Measurements from ENCODE around the gene NSMCE1. TPM values are rescaled to one million over a fixed set of nuclear protein-coding genes. Genes with fewer than 3 reads are reported as not detected.
"Not testable (repeated sequence)": the region's sequence is repeated elsewhere in the genome, so short reads cannot be mapped to it uniquely, and the experiment has no call there.

Gene NSMCE1
- total RNA-seq, 1 donor = 97.7 TPM

DNA sequence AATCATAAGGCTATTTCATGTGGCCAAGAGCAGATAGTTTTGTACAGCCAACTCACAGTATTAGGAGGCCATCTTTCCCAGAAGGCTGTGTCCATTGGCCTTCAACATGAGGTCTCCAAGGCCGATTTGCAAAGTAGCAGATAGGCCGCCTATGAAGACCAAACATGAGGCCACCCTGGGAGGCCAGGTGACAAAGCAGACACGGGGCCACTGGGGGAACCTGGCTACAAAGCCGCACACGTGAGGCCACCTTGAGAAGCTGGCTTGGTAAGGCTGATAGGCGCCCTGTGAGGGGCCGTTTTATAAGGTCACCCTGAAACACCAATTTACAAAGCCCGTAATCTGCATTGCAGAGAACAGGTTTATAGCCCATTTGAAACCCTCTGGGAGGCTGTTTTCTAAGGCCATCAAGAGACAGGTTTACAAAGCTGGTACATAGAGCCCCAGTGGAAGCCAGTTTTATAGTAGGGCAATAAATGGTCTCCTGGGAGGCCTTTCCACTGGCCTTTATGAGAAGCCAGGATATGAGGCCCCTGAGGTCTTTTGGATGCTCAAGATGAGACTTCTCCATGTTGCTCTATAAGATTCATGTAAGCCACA lies 60.4 kb downstream of the NSMCE1 start:
- H3K4me3 ChIP-seq (ENCODE audit: low read depth, low read length) = no peak overlapping the region
- TF ChIP-seq, protein P1, sequence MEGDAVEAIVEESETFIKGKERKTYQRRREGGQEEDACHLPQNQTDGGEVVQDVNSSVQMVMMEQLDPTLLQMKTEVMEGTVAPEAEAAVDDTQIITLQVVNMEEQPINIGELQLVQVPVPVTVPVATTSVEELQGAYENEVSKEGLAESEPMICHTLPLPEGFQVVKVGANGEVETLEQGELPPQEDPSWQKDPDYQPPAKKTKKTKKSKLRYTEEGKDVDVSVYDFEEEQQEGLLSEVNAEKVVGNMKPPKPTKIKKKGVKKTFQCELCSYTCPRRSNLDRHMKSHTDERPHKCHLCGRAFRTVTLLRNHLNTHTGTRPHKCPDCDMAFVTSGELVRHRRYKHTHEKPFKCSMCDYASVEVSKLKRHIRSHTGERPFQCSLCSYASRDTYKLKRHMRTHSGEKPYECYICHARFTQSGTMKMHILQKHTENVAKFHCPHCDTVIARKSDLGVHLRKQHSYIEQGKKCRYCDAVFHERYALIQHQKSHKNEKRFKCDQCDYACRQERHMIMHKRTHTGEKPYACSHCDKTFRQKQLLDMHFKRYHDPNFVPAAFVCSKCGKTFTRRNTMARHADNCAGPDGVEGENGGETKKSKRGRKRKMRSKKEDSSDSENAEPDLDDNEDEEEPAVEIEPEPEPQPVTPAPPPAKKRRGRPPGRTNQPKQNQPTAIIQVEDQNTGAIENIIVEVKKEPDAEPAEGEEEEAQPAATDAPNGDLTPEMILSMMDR (IDR thresholded peaks at IDR 0.05; ENCODE audit: insufficient read depth, low read length) = no peak
- DNase-seq (ENCODE audit: low read depth) = no peak

DNA sequence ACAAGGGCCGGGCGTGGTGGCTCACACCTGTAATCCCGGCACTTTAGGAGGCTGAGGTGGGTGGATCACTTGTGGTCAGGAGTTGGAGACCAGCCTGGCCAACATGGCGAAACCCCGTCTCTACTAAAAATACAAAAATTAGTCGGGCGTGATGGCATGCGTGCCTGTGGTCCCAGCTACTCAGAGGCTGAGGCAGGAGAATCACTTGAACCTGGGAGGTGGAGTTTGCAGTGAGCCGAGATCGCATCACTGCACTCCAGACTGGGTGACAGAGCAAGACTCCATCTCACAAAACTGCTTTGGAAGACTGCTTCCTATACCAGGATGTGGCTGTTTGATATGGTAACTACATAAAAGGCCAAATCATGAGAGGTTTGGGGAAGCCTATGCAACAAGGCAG lies 61.5 kb downstream of the NSMCE1 start:
- DNase-seq (ENCODE audit: low read depth); H3K4me3 ChIP-seq (ENCODE audit: low read depth, low read length): not testable (repeated sequence)

DNA sequence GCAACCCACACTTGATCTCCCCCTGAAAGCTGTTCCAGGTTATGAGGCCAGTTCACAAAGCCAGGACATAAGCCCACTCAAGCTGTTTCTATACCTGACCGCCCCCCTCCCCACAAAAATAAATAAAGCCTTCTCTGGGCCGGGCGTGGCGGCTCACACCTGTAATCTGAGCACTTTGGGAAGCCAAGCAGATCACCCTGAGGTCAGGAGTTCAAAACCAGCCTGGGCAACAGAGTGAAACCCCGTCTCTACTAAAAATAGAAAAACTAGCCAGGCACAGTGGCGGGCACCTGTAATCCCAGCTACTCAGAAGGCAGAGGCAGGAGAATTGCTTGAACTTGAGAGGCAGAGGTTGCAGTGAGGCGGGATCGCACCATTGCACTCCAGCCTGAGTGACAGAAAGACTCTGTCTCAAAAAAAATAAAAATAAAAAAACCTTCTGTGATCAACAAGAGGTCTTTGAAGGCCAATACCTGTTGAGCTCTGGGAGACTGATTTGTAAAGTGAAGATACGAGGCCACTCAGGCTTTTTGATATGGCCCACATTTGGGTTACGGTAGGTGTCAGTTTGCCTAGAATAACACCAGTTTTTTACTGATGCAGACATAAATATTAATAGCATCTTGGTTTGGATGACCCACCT lies 63.0 kb downstream of the NSMCE1 start:
- no peak for DNase-seq (ENCODE audit: low read depth)
- no peak overlapping the region for H3K4me3 ChIP-seq (ENCODE audit: low read depth, low read length)
- TF ChIP-seq, protein P1 (IDR thresholded peaks at IDR 0.05; ENCODE audit: insufficient read depth, low read length) = no peak

DNA sequence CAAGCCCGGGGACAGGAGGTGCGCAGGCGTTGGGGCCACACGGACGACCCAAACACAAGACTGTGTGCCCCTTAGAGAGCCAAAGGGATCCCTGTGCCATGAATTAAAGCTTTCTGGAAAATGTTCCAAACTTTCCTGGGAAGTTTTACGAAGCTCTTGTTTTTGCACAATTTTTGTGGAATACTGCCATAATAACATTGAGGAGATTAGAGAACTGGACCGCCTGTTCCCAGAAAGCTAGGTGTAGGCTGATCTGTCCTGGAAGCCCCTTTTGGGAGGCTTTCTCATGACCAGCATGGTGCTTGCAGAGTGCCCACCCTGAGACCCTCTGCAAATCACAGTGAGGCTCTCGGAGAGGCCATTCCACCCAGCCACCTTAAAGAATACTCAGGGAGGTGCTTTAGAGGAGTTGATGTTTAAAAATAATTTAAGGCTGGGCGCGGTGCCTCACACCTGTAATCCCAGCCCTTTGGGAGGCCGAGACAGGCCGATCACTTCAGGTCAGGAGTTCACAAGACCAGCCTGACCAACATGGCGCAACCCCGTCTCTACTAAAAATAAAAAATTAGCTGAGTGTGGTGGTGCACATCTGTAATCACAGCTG lies 64.2 kb downstream of the NSMCE1 start:
- no peak for DNase-seq (ENCODE audit: low read depth)
- H3K4me3 ChIP-seq (ENCODE audit: low read depth, low read length) = peak overlapping the region; percentile 90
- TF ChIP-seq, protein P1 (IDR thresholded peaks at IDR 0.05; ENCODE audit: insufficient read depth, low read length) = no peak

DNA sequence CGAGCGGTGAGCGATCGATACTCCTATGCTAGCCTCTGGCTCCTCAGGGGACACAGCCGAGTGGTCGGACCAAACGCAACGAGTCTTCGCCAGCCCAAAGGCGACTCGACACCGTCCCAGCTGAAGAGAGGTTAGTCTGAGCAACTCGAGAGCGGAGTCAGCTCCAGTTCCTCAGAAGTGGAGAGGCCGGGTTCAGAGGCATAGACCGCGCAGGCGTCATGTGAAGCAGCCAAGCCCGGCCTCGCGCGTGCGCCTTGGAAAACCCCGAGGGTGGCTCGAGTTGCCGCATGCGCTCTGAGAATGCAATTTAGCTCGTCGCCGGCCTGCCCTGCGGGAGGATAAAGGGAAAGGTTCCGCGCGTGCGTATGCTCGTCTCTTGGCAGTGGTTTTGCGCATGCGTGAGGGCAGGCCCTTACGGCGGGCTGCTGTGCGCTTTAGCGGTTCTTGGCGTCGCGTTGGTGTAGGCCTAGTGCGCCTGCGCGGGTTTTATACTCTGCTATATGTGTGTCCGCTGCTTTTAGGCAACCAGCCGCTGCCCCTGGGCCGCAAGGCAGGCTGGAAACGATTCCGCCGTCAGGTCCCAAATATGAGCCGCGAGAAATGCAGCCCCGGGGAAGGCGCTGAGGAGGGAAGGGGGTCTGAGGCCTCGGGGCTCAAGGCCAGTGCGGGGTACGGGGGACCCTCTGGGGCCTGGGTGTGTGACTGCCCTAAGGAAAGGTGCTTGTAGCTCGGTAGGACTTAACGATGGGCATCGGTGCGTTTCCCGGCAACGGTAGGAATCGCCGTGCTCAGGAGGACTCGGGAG lies 64.9 kb downstream of the NSMCE1 start, which contains the start of gene KDM8:
KDM8 (plus strand) TSS at position 20 of the 805 bp plus-strand sequence. CDS start 6,598 bp downstream, outside the sequence.
- peak within 1 kb of the TSS; percentile 97 for H3K4me3 ChIP-seq (ENCODE audit: low read depth, low read length)
- TF ChIP-seq, protein P1 (IDR thresholded peaks at IDR 0.05; ENCODE audit: insufficient read depth, low read length) = peak; percentile 28
- peak; percentile 100 for DNase-seq (ENCODE audit: low read depth)

DNA sequence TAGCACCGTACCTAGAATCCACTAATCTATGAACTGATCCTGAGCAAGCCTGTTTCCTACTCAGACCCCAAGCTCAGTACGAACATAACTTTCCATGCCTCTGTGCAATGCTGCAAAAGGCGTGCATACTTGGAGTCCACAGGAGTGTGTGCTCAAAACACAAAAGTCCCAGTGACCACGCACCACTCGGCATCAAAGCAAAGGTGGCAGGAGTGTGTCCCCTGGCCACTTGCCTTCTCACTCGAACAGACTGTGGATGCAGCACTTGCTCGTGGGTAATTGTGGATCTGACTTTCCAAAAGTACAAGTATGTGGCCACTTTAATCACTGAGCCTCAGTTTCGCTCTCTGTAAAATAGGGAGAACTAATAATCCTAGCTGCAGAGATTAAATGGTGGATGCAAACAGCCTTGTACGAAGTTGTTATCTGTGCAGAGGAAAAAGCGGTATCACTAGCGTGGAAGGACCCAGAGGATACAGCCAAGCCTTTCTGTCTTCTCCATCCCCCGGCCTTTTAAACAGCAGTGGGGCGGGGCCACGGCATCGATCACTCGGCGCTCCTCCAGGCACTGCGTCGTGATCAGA lies 65.6 kb downstream of the NSMCE1 start:
- peak overlapping the region; percentile 97 for H3K4me3 ChIP-seq (ENCODE audit: low read depth, low read length)
- TF ChIP-seq, protein P1 (IDR thresholded peaks at IDR 0.05; ENCODE audit: insufficient read depth, low read length) = no peak
- DNase-seq (ENCODE audit: low read depth) = peak; percentile 95

DNA sequence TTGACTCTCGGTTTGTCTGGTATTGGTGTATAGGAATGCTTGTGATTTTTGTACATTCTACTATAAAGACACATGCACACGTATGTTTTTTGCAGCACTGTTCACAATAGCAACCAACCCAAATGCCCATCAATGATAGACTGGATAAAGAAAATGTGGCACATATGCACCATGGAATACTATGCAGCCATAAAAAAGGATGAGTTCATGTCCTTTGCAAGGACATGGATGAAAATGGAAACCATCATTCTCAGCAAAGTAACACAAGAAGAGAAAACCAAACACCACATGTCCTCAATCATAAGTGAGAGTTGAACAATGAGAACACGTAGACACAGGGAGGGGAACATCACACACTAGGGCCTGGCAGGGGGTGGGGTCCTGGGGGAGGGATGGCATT lies 67.7 kb downstream of the NSMCE1 start:
- not testable (repeated sequence) for DNase-seq (ENCODE audit: low read depth); H3K4me3 ChIP-seq (ENCODE audit: low read depth, low read length)

All from fibroblast of the aortic adventitia (primary cell).